Caco-2 (cell line): ENCODE measurements around the gene LPAR2. TPM values are rescaled to one million over a fixed set of nuclear protein-coding genes. Genes with fewer than 3 reads are reported as not detected.
A peak's percentile ranks its signal among the peaks of the same experiment; 100 is the strongest.

Experiments used
- BruUV-seq: library from RNA; stranded (reverse); fragments of 400-500 nt; replicated peaks from 2 replicates; lab custom pipeline; 2021; lab: Mats Ljungman, UMichigan
- CTCF ChIA-PET: fragments of 300-600 bp; sonication (Branson Sonifier 250); formaldehyde crosslinking; loops from one replicate; lab custom pipeline; 2022; ENCODE audit warnings: antibody characterized with exemption; lab: Charles Lee
- POLR2A ChIA-PET: fragments of 300-600 bp; sonication (Branson Sonifier 250); formaldehyde crosslinking; loops from one replicate; lab custom pipeline; 2022; ENCODE audit warnings: antibody characterized with exemption; lab: Charles Lee
- DNase-seq, 2 experiments: peaks; one replicate each; pipeline versions ENCODE4 v3.0.0 to v3.0.0-alpha.2; 2020 to 2022
- H3K27me3 ChIP-seq: replicated peaks from 2 replicates; pipeline ENCODE4 v1.6.0; 2011; ENCODE audit warnings: low read length; ENCODE audit not compliant: control insufficient read depth, insufficient read depth
- H3K36me3 ChIP-seq: 2 replicates; pipeline ENCODE4 v1.5.1; 2011; ENCODE audit warnings: low read length; ENCODE audit not compliant: control insufficient read depth, insufficient read depth
- H3K4me1 ChIP-seq: fragments of 250-450 bp; sonication (Bioruptor Pico); 2 replicates; pipeline ENCODE4 v1.5.1; 2020; ENCODE audit warnings: mild to moderate bottlenecking
- H3K4me3 ChIP-seq: 2 replicates; pipeline ENCODE4 v1.5.1; 2011; ENCODE audit warnings: low read depth, mild to moderate bottlenecking, control low read depth, low read length
- H3K9me3 ChIP-seq: fragments of 250-450 bp; sonication (Bioruptor Pico); 2 replicates; pipeline ENCODE4 v1.5.1; 2020; ENCODE audit warnings: mild to moderate bottlenecking, moderate library complexity
- H3K27ac Mint-ChIP-seq: one replicate; pipeline ENCODE4 v1.8.0; 2022; ENCODE audit warnings: mixed read lengths; ENCODE audit not compliant: unreplicated experiment
- H3K27me3 Mint-ChIP-seq: one replicate; pipeline ENCODE4 v1.8.0; 2022; ENCODE audit warnings: mixed read lengths; ENCODE audit not compliant: insufficient read depth, unreplicated experiment
- H3K36me3 Mint-ChIP-seq: one replicate; pipeline ENCODE4 v1.8.0; 2022; ENCODE audit warnings: mild to moderate bottlenecking, mixed read lengths; ENCODE audit not compliant: insufficient read depth, unreplicated experiment
- H3K4me1 Mint-ChIP-seq: one replicate; pipeline ENCODE4 v1.8.0; 2022; ENCODE audit warnings: low read depth, mixed read lengths; ENCODE audit not compliant: unreplicated experiment
- H3K4me3 Mint-ChIP-seq: one replicate; pipeline ENCODE4 v1.8.0; 2022; ENCODE audit warnings: mild to moderate bottlenecking, moderate library complexity, mixed read lengths; ENCODE audit not compliant: unreplicated experiment
- H3K9me3 Mint-ChIP-seq: one replicate; pipeline ENCODE4 v1.8.0; 2022; ENCODE audit warnings: mixed read lengths; ENCODE audit not compliant: unreplicated experiment
- intact Hi-C: fragments of 100-400 bp; cut with micrococcal nuclease; formaldehyde crosslinking; loops from one replicate; pipeline ENCODE4 v1.10.0; 2022; ENCODE audit not compliant: unreplicated experiment
- total RNA-seq: library from RNA; stranded (reverse); gene quantifications from 2 replicates; pipeline ENCODE4 v1.2.3, GENCODE V29; 2022
- TF ChIP-seq, protein P1 (sequence below), 2 experiments: fragments of 200-600 bp in 1 of 2; IDR thresholded peaks; 1 replicate in 1 of 2; 2 replicates in 1 of 2; pipeline versions ENCODE4 v1.5.1 to v1.8.0; 2011 to 2022; ENCODE audit warnings: antibody characterized with exemption in 1 of 2, control low read depth in 1 of 2, inconsistent platforms in 1 of 2, low read depth in 1 of 2, low read length in 1 of 2, mild to moderate bottlenecking in 1 of 2, moderate library complexity in 1 of 2; ENCODE audit not compliant: insufficient read depth in 1 of 2, severe bottlenecking in 1 of 2, unreplicated experiment in 1 of 2

LPAR2 gene
- total RNA-seq, 1 experiment from 2014 or later: 29.3 TPM

DNA sequence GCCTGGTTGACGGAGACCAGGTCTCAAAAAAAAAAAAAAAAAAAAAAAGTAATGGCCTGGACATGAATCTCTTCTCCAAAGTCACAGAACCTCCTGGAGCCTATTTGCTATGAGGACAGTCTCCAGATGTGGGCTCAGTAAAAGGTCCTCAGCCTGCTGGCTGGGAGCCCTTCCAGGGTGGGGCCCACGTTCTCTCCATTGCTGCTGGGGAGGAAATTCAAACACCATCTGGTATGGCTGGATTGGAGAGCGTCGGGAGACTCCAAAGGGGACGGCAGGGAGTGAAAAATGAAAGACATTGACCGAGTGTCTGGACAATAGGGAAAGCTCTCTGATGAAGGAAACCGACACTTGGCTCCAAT lies 8.2 kb downstream of the LPAR2 start:
- Mint-ChIP-seq H3K4me3 (no peak overlapping the region), H3K27ac (no peak overlapping the region), H3K4me1 (no peaks in the 10 kb centered on the region), H3K9me3 (no peaks in the 10 kb centered on the region), H3K36me3 (peaks cover 23% of the 10 kb centered on the region), H3K27me3 (no peaks in the 10 kb centered on the region)
- CTCF ChIA-PET: no interaction called here
- Histone ChIP-seq H3K4me1 (no peaks in the 10 kb centered on the region), H3K36me3 (no peaks in the 10 kb centered on the region), H3K9me3 (no peaks in the 10 kb centered on the region), H3K4me3 (no peak overlapping the region), H3K27me3 (no peaks in the 10 kb centered on the region)
- BruUV-seq: no TSS peak
- DNase-seq: no peak
- intact Hi-C loops: loop anchor here (5.0 kb wide), 1 partner anchor 68 kb away; no protein-coding TSS in a partner anchor
- TF ChIP-seq, protein P1, sequence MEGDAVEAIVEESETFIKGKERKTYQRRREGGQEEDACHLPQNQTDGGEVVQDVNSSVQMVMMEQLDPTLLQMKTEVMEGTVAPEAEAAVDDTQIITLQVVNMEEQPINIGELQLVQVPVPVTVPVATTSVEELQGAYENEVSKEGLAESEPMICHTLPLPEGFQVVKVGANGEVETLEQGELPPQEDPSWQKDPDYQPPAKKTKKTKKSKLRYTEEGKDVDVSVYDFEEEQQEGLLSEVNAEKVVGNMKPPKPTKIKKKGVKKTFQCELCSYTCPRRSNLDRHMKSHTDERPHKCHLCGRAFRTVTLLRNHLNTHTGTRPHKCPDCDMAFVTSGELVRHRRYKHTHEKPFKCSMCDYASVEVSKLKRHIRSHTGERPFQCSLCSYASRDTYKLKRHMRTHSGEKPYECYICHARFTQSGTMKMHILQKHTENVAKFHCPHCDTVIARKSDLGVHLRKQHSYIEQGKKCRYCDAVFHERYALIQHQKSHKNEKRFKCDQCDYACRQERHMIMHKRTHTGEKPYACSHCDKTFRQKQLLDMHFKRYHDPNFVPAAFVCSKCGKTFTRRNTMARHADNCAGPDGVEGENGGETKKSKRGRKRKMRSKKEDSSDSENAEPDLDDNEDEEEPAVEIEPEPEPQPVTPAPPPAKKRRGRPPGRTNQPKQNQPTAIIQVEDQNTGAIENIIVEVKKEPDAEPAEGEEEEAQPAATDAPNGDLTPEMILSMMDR (IDR thresholded peaks at IDR 0.05; ENCODE audit: insufficient read depth in 1 of 2, low read depth in 1 of 2, low read length in 1 of 2, severe bottlenecking in 1 of 2, unreplicated experiment in 1 of 2): no peak
- POLR2A ChIA-PET: no interaction called here

DNA sequence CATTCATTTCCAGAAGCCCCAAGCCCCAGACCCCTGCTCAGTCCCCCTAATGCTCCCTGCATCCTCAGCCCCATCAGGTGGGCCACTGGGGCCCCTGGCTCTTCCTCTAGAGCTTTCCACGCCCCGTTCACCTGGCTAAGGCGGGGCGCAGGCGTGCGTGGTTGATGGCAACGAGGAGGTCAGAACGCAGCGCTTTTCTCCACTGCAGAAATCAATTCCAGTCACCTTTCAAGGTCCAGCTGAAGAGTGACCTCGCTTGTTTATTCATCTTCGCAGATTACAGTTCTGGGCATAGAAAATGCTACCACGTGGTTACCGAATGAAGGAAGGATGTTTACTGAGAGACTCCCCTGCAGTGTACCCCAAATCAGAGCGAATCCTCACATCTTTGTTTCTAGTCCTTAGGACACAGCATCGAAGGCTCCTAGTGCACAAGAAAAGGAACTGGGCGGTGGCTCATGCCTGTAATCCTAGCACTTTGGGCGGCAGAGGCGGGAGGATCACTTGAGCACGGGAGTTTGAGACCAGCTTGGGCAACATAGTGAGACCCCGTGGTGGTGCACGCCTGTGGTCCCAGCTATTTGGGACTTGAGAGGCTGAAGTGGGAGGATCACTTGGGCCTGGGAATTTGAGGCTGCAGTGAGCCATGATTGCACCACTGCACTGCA lies 8.7 kb downstream of the LPAR2 start:
- H3K4me3 Mint-ChIP-seq: peak overlapping the region; percentile 70
- POLR2A ChIA-PET: no interaction called here

DNA sequence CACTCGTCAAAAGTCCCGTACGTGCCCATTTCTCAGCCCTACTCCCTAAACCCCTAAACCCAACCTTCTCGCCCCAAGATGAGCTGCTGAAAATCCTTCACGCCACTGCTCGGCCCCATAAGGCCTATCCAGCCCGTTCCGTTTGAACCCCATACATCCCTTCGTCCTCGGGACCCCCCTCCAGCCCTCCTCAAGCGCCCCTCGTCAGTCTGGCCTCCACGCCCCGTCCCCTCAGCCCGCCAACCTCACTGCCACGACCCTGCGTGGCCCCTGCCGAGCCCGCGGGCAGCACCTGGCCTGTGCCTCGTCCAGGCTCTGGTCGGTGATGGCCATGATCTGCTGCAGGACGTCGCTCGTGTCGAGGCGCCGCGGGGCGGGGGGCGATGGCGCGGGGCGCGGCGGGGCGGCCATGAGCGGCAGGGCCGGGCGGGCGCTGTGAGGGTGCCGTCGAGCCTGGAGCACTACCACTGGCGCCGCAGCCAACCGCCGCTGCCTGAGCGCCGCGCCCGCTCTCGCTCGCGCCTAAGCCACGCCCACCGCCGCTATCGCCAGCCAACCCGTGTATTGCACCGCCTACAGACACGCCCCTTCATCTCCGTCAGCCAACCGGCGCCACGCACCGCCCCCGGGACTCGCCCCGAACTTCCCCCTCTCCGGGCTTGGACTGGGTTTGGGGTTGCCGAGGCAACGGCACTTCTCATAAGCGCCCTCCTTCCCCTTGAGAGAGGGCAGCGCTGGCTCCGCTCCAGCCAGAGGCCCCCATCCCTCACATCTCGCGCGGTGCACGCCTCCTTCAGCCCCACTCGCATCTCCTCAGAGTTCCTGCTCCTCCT lies 9.6 kb downstream of the LPAR2 start, which contains the start of gene PBX4:
Gene PBX4 (minus strand): TSS at position 469 of the 833 bp plus-strand sequence. CDS start 58 bp downstream, at position 411.
- DNase-seq: peak; percentile 96
- no peaks in the 10 kb centered on the region for H3K9me3 ChIP-seq
- H3K36me3 ChIP-seq: no peaks in the 10 kb centered on the region
- CTCF ChIA-PET: no interaction called here
- H3K27me3 Mint-ChIP-seq: no peaks in the 10 kb centered on the region
- peaks cover 9% of the 10 kb centered on the region for H3K4me1 ChIP-seq
- peaks cover 10% of the 10 kb centered on the region for H3K36me3 Mint-ChIP-seq
- peak within 1 kb of the TSS; percentile 69 for H3K4me3 ChIP-seq
- intact Hi-C loops: loop anchor here (1.0 to 5.0 kb wide), 2 partner anchors 9 to 66 kb away; no protein-coding TSS in a partner anchor
- H3K27ac Mint-ChIP-seq: peak within 1 kb of the TSS; percentile 42
- no peaks in the 10 kb centered on the region for H3K27me3 ChIP-seq
- H3K9me3 Mint-ChIP-seq: no peaks in the 10 kb centered on the region
- TF ChIP-seq, protein P1 (IDR thresholded peaks at IDR 0.05; ENCODE audit: insufficient read depth in 1 of 2, low read depth in 1 of 2, low read length in 1 of 2, severe bottlenecking in 1 of 2, unreplicated experiment in 1 of 2): no peak
- H3K4me3 Mint-ChIP-seq: peak within 1 kb of the TSS; percentile 70
- peaks cover 5% of the 10 kb centered on the region for H3K4me1 Mint-ChIP-seq
- POLR2A ChIA-PET: no interaction called here
- BruUV-seq: no TSS peak

More for the DNA sequence above, 8.7 kb downstream of the LPAR2 start:
- H3K4me1 Mint-ChIP-seq: no peaks in the 10 kb centered on the region
- Histone ChIP-seq H3K9me3 (no peaks in the 10 kb centered on the region), H3K4me1 (peaks cover under 1% of the 10 kb centered on the region; the same call in 1 of the 2 replicates), H3K4me3 (peak overlapping the region; percentile 69), H3K36me3 (no peaks in the 10 kb centered on the region), H3K27me3 (no peaks in the 10 kb centered on the region)
- no peaks in the 10 kb centered on the region for H3K9me3 Mint-ChIP-seq
- TF ChIP-seq, protein P1 (IDR thresholded peaks at IDR 0.05; ENCODE audit: insufficient read depth in 1 of 2, low read depth in 1 of 2, low read length in 1 of 2, severe bottlenecking in 1 of 2, unreplicated experiment in 1 of 2): no peak
- intact Hi-C loops: loop anchor here (5.0 kb wide), 1 partner anchor 67 kb away; no protein-coding TSS in a partner anchor
- CTCF ChIA-PET: no interaction called here
- peak overlapping the region; percentile 30 for H3K27ac Mint-ChIP-seq
- peaks cover 19% of the 10 kb centered on the region for H3K36me3 Mint-ChIP-seq
- no peaks in the 10 kb centered on the region for H3K27me3 Mint-ChIP-seq
- DNase-seq: no peak
- BruUV-seq: no TSS peak
